KOPT-K1 (cell line): ENCODE results near the gene SCN1B.

Source experiments
- H3K27ac ChIP-seq: fragments of 200-600 bp; sonication (generic); 2 replicates; pipeline ENCODE4 v1.5.1; 2016; ENCODE audit warnings: antibody characterized with exemption, mild to moderate bottlenecking, low read depth, low read length; ENCODE audit not compliant: poor library complexity, severe bottlenecking
- H3K36me3 ChIP-seq: fragments of 200-600 bp; sonication (generic); 2 replicates; pipeline ENCODE4 v1.5.1; 2017; ENCODE audit warnings: antibody characterized with exemption, mild to moderate bottlenecking, low read length, moderate library complexity; ENCODE audit not compliant: insufficient read depth
- H3K9me3 ChIP-seq: fragments of 200-600 bp; sonication (generic); 2 replicates; pipeline ENCODE4 v1.5.1; 2017; ENCODE audit warnings: antibody characterized with exemption, low read length, mild to moderate bottlenecking; ENCODE audit not compliant: insufficient read depth, poor library complexity, severe bottlenecking

Gene SCN1B

DNA sequence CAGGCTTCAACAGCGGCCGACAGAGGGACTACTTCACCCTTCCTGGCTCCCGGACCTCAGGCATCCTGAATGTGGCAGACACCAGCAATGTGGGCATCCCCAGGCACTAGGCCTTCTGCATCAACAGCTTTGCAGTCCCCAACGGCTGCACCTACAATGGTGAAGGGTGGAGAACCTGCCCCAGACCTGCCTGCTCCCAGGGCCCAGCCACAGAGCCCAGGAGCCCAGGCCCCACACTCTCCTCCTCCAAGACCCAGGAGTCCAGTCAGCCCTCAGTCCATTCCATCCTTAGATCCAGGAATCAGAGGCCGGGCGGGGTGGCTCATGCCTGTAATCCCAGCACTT, 45.7 kb downstream of the SCN1B start:
- H3K27ac ChIP-seq, result no peak overlapping the region
- no peaks in the 10 kb centered on the region for H3K36me3 ChIP-seq
- no peaks in the 10 kb centered on the region for H3K9me3 ChIP-seq

DNA sequence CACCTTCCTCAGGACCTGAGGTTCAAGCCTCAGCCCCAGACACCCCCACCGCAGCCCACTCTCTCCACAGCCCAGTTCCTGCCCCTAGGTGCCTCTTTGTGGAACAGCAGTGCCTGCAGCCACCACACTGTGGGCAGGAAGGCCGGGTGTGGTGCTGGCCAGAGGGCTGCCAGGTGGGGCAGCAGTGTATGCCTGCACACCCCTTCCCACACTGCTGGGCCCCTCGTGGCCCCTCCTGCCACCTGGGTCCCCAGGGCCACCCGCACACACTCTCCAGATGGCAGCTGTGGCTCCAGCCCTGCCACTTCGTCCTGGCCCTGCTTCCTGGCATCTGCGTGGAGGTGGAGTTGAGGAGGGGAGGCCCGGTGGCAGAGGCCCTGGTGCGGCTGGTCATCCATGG, 46.4 kb downstream of the SCN1B start:
- no peaks in the 10 kb centered on the region for H3K36me3 ChIP-seq
- H3K27ac ChIP-seq, result no peak overlapping the region
- H3K9me3 ChIP-seq, result no peaks in the 10 kb centered on the region

DNA sequence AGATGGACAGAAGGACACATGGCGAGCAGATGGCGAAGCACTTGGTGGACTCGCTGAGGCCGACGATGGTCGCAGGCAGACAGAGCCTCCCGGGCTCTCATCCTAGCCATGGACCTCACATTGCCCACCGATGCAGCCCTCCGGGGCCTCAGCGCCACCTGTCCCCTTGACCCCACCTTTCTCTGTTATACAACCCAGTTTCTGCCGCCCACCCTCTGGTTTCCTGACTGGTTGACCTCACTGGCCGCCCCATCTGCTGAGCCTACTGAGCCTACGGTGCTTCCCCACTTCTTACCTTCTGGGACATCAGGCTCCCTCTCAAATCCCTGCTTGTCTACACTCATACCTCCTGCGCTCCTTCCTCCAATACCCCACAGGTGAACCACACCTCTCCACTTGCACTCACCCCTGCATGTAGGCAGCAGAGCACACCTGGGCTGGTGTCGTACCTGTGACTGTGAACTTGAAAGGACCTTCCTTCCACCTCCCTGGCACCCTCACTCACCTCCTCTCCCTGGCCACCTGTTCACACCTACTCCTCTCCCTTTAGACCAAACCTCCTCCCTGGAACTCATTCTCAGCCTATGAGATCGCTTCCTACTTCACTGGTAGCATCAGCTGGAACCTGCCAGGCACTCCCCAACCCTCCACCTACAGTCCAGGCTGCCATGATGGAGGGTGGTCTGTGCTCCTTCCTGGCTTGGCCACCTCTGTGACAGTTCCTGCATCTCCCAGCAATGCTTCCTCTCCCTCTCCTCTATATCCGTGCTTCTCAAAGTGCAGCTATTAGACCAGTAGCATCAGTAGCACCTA, 47.3 kb downstream of the SCN1B start:
- Histone ChIP-seq H3K36me3 (no peaks in the 10 kb centered on the region), H3K27ac (no peak overlapping the region), H3K9me3 (no peaks in the 10 kb centered on the region)

DNA sequence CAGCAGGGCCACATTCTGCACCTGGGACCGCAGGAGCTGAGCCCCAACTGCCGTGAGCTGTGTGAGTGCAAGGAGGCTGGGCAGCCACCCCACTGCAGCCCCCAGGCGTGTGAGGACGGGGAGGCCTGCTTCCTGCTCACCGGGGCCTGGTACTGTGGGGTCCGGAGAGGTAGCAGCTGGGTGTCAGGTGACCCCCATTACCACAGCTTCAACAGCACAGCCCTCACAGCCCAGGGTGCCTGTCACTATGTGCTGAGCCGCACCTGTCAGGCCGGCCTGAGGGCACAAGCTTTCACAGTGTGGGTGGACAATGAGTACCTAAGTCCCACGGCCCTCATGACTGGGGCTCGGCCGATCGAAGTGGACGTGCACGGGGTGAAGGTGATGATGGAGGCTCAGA, 49.6 kb downstream of the SCN1B start:
- Histone ChIP-seq H3K9me3 (no peaks in the 10 kb centered on the region), H3K36me3 (no peaks in the 10 kb centered on the region), H3K27ac (no peak overlapping the region)

DNA sequence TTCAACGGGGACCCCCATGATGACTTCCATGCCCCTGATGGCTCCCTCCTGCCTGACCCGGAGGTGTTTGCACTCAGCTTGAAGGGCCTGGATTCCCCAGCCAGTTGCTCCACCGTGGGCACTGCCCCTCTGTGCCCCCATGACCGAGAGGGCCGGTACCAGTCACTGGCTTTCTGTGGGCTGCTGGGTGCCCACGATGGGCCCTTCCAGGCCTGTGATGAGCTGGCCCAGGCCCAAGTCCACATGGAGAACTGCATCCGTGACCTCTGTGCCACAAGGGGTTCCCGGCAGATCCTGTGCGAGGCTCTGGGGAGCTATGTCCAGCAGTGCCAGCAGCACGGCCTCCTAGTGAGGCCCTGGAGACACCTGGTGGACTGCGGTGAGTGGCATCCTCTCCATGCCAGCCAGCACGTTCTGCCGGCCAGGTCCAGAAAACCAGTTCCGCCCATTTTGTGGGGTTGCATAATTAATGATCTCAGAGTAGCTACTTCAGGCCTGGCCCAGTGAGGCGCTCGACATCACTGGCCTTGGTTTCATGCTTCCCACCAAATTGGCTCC, 50.4 kb downstream of the SCN1B start:
- Histone ChIP-seq H3K9me3 (no peaks in the 10 kb centered on the region), H3K36me3 (no peaks in the 10 kb centered on the region)

DNA sequence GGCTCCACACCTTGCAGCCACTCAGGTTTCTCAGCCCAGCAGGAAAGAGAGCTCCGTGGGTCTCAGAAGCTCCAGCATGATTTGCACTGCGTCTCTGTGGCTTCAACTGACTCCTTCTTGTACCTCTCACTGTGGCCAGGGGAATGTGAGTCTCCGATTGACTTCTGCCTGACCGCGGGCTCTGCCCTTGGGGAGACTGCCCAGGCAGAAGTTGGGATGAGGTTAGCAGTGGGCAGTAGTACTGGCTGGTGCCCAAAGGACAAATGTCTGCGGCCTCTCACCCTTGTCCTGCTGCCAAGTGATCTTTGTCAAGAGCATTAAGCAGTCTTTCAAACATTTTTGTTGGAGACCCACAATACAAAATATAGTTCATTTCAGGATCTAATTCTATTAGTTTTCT, 50.9 kb downstream of the SCN1B start:
- H3K9me3 ChIP-seq, result no peaks in the 10 kb centered on the region
- no peak overlapping the region for H3K27ac ChIP-seq
- H3K36me3 ChIP-seq, result no peaks in the 10 kb centered on the region

More for the DNA sequence above, 50.4 kb downstream of the SCN1B start:
- no peak overlapping the region for H3K27ac ChIP-seq

DNA sequence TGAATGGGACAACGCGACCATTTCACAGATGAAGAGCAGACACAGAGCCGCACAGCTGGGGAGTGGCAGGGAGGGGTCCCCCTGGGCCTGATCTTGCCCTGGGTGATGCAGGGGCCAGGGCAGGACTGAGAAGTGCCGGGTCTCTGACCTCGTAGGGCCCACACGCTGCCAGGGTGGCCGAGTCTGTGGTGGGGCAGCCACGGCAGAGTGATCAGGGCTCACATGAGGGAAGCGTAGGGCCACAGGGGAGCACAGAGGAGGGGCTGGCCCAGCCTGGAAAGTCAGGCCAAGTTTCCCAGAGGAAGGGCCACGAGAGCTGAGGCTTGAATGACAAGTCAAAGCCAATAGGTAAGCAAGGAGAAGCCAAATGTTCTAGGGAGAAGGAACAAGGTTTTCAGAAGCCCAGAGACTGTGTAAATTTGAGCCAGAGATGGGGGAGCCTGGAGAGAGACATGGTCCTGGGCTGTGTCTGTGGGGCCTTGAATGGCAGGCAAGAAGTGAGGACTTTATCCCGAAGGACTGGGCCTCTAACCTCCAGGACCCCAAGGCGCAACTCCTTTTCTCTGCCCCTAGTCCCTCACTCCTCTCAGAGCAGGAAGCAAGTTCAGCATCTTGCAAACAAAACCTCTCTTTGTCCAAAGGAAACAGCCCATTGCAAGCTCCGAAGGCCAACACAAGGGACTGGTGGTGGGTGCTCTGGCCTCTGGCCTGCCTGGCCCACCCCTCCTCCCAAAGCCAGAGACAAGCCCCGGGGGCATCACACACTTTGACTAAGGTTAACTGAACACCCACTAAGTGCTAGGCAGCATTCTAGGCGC, 53.6 kb downstream of the SCN1B start:
- H3K36me3 ChIP-seq, result no peaks in the 10 kb centered on the region
- no peaks in the 10 kb centered on the region for H3K9me3 ChIP-seq
- H3K27ac ChIP-seq, result no peak overlapping the region

DNA sequence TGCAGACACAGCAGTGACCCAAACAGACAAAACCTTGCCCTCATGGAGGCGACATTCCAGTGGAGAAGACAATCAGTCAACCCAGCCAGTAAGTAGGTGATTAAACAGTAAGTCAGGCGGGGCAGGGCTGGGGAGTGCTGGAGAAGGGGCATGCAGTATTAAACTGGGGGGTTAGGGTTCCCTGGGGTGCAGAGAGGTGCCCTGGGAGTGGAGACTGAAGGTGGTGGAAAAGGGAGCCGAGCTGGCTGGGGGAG, 54.2 kb downstream of the SCN1B start:
- Histone ChIP-seq H3K27ac (no peak overlapping the region), H3K36me3 (no peaks in the 10 kb centered on the region), H3K9me3 (no peaks in the 10 kb centered on the region)

DNA sequence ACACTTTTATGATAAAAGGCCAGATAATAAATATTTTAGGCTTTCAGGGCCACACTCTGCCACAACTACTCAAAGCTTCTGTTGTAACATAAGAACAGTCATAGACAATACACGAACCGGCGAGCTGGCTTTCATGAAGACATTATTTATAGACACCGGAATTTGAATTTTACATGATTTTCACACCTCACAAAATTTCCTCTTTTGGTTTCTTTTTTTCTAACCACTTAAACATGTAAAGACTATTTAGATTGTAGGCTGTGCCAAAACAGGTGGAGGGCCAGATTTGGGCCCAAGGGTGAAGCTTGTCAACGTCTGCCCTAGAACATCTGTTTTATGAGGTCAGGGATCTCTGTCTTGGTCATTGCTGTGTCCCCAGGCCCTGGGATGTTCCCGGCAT, 55.7 kb downstream of the SCN1B start:
- Histone ChIP-seq H3K27ac (no peak overlapping the region), H3K9me3 (no peaks in the 10 kb centered on the region), H3K36me3 (no peaks in the 10 kb centered on the region)

DNA sequence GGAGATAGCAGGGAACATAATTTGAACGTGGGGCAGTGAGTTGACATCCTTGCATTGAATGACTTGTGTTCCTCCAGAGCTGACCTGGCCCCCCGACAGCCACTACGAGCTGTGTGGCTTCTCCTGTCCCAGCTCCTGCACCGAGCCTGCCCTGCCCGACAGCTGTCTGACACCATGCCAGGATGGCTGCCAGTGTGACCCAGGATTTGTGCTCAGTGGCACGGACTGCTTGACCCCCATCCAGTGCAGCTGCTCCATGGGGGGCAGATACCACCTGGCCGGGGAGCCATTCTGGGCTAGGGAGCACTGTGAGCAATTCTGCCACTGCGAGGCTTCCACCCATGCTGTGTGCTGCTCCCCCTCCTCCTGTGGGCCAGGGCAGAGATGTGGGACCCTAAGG, 56.2 kb downstream of the SCN1B start:
- Histone ChIP-seq H3K27ac (no peak overlapping the region), H3K9me3 (no peaks in the 10 kb centered on the region), H3K36me3 (no peaks in the 10 kb centered on the region)

DNA sequence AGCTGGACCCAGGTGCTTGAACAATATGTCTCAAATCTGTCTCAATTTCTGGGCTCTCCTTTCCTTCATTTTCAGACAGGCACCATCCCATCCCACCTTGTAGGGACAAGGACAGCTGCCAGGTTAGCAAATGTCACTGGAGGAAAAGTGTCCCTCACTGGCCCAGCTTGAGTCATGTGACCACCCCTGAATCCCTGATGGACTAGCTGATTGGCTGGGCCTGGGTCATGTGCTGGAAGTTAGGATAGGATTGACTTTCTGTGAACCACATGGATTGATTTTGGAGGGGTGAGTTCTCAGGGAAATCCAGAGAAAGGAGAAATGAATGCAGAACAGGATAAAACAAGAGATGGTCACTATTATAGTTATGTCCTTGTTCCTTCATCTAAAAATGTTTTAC, 57.1 kb downstream of the SCN1B start:
- no peaks in the 10 kb centered on the region for H3K36me3 ChIP-seq
- H3K9me3 ChIP-seq, result no peaks in the 10 kb centered on the region
- H3K27ac ChIP-seq, result no peak overlapping the region

DNA sequence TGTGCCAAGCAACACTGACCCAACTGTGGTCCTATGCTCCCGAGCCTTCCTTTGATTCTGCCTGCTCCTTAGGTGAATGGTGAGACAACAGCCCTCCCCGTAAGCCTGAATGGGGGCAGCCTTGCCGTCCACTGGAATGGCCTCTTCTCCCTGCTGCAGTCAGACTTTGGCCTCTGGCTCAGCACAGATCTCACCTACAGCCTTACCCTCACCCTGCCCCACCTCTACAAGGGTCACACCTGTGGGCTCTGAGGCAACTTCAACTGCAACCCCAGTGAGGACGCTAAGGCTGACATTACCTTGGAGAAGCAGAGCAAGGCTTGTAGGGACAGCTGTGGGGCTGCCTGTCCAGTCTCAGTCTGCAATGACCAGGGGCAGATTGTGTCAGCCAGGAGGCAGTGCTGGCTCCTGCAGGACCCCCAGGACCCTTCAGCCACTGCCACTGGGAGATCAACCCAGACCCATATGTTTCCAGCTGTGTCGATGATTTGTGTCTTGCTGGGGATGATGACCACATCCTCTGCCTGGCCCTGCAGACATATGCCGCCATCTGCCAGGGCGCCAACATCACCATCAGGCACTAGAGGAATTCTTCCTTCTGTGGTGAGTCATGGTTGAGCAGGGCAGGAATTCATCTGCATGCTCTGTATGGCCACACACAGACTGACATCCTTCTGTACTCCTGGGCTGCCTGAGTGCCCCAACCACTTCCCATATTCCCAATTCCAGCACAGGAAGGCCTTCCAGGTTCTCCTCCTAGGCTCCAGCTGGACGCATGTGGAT, 58.1 kb downstream of the SCN1B start:
- Histone ChIP-seq H3K36me3 (no peaks in the 10 kb centered on the region), H3K27ac (no peak overlapping the region), H3K9me3 (no peaks in the 10 kb centered on the region)

DNA sequence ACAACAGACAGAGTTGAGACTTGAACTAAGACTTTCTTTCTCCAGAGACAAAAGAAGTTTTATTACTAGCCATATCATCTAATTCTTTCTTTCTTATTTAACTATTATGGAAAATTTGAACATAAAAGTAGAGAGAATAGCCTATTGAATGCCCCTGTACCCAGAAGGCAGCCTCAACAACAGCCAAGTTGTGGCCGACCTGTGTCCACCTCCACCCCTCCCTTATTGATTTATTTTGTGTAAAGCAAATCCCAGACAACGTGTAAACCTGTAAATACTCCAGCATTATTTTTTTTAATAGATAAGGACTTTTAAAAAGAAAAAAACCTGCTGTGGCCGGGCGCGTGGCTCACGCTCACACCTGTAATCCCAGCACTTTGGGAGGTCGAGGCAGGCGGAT, 59.3 kb downstream of the SCN1B start:
- H3K27ac ChIP-seq, result no peak overlapping the region
- H3K36me3 ChIP-seq, result no peaks in the 10 kb centered on the region
- H3K9me3 ChIP-seq, result no peaks in the 10 kb centered on the region
